Measurements from ENCODE around the gene CPXM1. TPM values are rescaled to one million over a fixed set of nuclear protein-coding genes. Genes with fewer than 3 reads are reported as not detected.

The CPXM1 gene
- total RNA-seq, 6 experiments from 2014 or later, result 0.07 to 0.16 (median 0.12) TPM; not detected in 3

DNA sequence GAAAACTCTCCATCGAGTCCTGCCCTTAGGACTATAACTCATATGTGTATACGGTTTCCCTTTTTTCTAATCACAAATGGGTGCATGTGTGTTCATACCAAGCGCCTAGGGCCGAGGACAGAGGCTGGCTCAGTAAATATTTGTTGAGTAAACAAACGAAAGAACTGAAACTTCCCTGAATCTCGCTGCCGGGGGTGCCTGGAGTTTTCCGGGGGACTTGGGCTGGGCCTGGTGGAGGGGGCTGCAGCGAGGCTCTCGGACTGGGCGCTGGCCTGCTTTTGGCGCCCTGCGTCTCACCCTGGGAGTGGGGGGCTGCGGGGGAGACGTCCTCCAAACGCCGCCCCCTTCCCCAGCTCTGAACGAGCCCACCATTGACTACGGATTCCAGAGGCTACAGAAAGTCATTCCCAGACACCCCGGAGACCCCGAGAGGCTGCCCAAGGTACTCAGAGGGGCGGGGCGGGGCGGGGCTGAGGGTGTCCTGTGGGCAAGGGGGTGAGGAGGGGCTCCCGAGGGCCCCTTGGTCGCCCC is 49.0 kb downstream of the CPXM1 start:
- no peak for TF ChIP-seq POLR2A (IDR thresholded peaks at IDR 0.05)
- TF ChIP-seq, protein P1, sequence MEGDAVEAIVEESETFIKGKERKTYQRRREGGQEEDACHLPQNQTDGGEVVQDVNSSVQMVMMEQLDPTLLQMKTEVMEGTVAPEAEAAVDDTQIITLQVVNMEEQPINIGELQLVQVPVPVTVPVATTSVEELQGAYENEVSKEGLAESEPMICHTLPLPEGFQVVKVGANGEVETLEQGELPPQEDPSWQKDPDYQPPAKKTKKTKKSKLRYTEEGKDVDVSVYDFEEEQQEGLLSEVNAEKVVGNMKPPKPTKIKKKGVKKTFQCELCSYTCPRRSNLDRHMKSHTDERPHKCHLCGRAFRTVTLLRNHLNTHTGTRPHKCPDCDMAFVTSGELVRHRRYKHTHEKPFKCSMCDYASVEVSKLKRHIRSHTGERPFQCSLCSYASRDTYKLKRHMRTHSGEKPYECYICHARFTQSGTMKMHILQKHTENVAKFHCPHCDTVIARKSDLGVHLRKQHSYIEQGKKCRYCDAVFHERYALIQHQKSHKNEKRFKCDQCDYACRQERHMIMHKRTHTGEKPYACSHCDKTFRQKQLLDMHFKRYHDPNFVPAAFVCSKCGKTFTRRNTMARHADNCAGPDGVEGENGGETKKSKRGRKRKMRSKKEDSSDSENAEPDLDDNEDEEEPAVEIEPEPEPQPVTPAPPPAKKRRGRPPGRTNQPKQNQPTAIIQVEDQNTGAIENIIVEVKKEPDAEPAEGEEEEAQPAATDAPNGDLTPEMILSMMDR (IDR thresholded peaks at IDR 0.05), result no peak
- DNase-seq, result peak in 2 of 3 donors; percentile 41 to 61
- peaks cover 0 to 24% (median 4%) of the 10 kb centered on the region in 4 donors for H3K4me1 ChIP-seq
- H3K36me3 ChIP-seq, result no peaks in the 10 kb centered on the region
- peak; percentile 63 to 78 (median 70) for ATAC-seq
- no peaks in the 10 kb centered on the region for H3K27me3 ChIP-seq
- 3% methylated on average over 12 of the region's 26 CpGs for WGBS (ENCODE audit: insufficient coverage, low coverage, low lambda C conversion rate, missing lambda C conversion rate)
- intact Hi-C loops (cut with DNase I), result loop anchor here in 1 of 2 donors (10.0 kb wide), 1 partner anchor 113 kb away; no protein-coding TSS in a partner anchor
- peak overlapping the region; percentile 40 to 86 (median 54) for H3K27ac ChIP-seq
- no peaks in the 10 kb centered on the region for H3K9me3 ChIP-seq
- H3K4me3 ChIP-seq, result peak overlapping the region; percentile 49 to 64 (median 55)

DNA sequence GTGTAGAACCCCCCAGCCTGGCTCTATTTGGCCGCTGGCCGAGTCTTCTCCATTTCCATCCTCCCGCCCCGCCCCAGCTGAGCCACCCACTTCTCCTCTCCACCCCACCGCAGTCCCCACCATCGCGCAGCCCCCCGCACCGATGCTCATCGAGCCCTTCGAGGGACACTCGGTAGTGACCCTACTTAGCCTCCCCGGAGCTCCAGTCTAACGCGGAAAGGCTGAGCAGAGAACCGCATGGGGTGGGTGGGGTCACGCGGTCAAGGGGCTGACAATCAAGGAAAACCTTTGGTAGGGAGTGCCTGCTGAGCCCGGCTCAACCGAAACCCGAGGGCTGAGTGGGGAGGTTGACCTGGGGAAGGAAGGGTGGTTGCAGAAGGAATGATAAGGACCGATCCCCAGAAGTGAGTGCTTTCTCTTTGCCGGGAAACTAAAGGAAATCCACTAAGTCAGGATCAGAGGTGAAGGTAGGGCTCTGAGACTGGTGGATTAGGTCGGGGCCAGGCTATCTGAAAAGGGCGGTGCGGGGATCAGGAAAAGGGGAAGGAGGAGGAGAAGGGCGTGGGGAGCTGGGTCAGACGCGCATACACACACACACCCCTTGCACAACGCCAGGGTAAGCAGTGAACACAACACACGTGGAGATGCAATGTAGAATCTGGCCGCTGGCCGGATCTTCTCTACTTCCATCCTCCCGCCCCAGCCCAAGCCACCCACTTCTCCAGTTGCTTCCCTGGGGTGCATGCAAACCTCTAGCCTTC is 49.8 kb downstream of the CPXM1 start:
- H3K4me3 ChIP-seq, result peak overlapping the region in 2 of 3 donors; percentile 55 to 64
- ATAC-seq (peak; percentile 57 to 68 (median 62)), DNase-seq (peak in 2 of 3 donors; percentile 58 to 65)
- TF ChIP-seq, protein P1 (IDR thresholded peaks at IDR 0.05), result no peak
- TF ChIP-seq POLR2A (IDR thresholded peaks at IDR 0.05), result no peak
- H3K27ac ChIP-seq, result no peak overlapping the region
- H3K36me3 ChIP-seq, result no peaks in the 10 kb centered on the region
- no peaks in the 10 kb centered on the region for H3K9me3 ChIP-seq
- WGBS (ENCODE audit: insufficient coverage, low coverage, low lambda C conversion rate, missing lambda C conversion rate), result 2% methylated on average over 22 of the region's 34 CpGs
- H3K4me1 ChIP-seq, result peaks cover 0 to 24% (median 4%) of the 10 kb centered on the region in 4 donors
- no peaks in the 10 kb centered on the region for H3K27me3 ChIP-seq
- intact Hi-C loops (cut with DNase I), result loop anchor here in 1 of 2 donors (10.0 kb wide), 1 partner anchor 114 kb away; no protein-coding TSS in a partner anchor

DNA sequence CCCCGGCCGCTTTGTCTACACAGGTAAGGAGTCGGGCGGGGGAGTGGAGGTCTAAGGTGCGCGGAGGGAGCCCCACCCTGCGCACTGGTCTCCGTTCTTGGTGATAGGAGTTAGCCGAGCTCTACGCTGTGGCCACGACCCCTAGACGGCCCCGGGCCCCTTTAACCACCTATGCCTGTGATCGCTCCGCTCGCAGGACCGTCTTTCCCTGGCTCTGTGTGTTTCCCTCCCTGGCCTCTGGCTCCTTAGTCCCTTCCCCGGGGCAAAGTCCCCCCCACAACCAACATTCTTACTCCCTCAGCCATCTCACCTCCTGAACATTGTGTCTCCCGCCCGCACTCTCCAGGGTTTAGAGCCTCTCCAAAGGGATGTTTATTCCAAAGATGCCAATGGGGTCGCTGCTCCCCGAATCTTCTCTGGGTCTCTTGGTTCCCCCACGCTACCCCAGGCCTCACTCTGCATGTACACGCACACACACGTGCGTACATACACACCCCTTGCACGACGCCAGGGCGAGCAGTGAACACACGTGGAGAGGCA is 50.4 kb downstream of the CPXM1 start:
- WGBS (ENCODE audit: insufficient coverage, low coverage, low lambda C conversion rate, missing lambda C conversion rate), result 27% methylated on average over 25 of the region's 30 CpGs
- no peak for ATAC-seq
- intact Hi-C loops (cut with DNase I), result loop anchor here in 1 of 2 donors (10.0 kb wide), 2 partner anchors 115 to 245 kb away; no protein-coding TSS in a partner anchor
- TF ChIP-seq POLR2A (IDR thresholded peaks at IDR 0.05), result no peak
- TF ChIP-seq, protein P1 (IDR thresholded peaks at IDR 0.05), result no peak
- H3K27me3 ChIP-seq, result no peaks in the 10 kb centered on the region
- DNase-seq, result no peak
- no peak overlapping the region for H3K27ac ChIP-seq
- H3K9me3 ChIP-seq, result no peaks in the 10 kb centered on the region
- H3K4me1 ChIP-seq, result peaks cover 0 to 24% (median 4%) of the 10 kb centered on the region in 4 donors
- no peak overlapping the region for H3K4me3 ChIP-seq
- no peaks in the 10 kb centered on the region for H3K36me3 ChIP-seq

DNA sequence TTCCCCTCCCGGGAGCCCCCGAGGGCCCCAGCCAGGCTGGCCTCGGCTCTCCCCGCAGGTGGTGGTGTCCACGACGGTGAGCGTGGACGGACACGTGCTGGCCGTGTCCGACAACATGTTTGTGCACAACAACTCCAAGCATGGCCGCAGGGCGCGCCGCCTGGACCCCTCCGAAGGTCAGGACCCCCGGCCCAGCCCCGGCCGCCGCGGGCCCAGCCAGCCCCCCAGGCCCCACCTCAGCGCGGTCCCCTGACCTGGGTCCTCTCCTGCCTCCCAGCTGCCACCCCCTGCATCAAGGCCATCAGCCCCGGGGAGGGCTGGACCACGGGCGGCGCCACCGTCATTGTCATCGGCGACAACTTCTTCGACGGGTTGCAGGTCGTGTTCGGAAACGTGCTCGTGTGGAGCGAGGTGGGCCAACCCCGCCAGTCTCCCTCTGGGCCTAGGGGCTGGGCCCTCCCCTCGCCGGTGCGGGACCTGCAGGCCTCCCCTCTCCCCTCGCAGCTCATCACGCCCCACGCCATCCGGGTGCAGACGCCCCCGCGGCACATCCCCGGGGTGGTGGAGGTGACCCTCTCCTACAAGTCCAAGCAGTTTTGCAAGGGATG is 51.0 kb downstream of the CPXM1 start:
- DNase-seq, result peak in 1 of 3 donors; percentile 46
- intact Hi-C loops (cut with DNase I), result loop anchor here in 1 of 2 donors (10.0 kb wide), 1 partner anchor 245 kb away; no protein-coding TSS in a partner anchor
- Histone ChIP-seq H3K27me3 (no peaks in the 10 kb centered on the region), H3K9me3 (no peaks in the 10 kb centered on the region), H3K36me3 (no peaks in the 10 kb centered on the region), H3K4me3 (no peak overlapping the region), H3K4me1 (peaks cover 0 to 24% (median 4%) of the 10 kb centered on the region in 4 donors), H3K27ac (no peak overlapping the region)
- WGBS (ENCODE audit: insufficient coverage, low coverage, low lambda C conversion rate, missing lambda C conversion rate), result 27% methylated on average over 7 of the region's 49 CpGs
- TF ChIP-seq, protein P1 (IDR thresholded peaks at IDR 0.05), result no peak
- no peak for TF ChIP-seq POLR2A (IDR thresholded peaks at IDR 0.05)
- no peak for ATAC-seq

All from right lobe of liver (tissue), 6 donors.